Memory B cell (primary cell): ENCODE measurements around the gene PRPF39.
A peak's percentile ranks its signal among the peaks of the same experiment; 100 is the strongest.

Experiments used
- ATAC-seq: fragments of 150-1000 bp; cut with Tn5 transposase; 2 replicates; pipeline ENCODE4 v1.10.0; 2021; ENCODE audit warnings: low read depth, mild to moderate bottlenecking, moderate library complexity
- DNase-seq, 2 donors: peaks; one replicate each; pipeline ENCODE4 v3.0.0; 2022; ENCODE audit warnings: low spot score in 2 of 2
- H3K27ac Mint-ChIP-seq: one replicate; pipeline ENCODE4 v1.8.0; 2022; ENCODE audit warnings: mild to moderate bottlenecking, moderate library complexity, mixed read lengths
- H3K27me3 Mint-ChIP-seq: one replicate; pipeline ENCODE4 v1.8.0; 2022; ENCODE audit warnings: mixed read lengths
- H3K36me3 Mint-ChIP-seq: one replicate; pipeline ENCODE4 v1.8.0; 2022; ENCODE audit warnings: mild to moderate bottlenecking, mixed read lengths
- H3K4me1 Mint-ChIP-seq: one replicate; pipeline ENCODE4 v1.8.0; 2022; ENCODE audit warnings: mixed read lengths
- H3K4me3 Mint-ChIP-seq: one replicate; pipeline ENCODE4 v1.8.0; 2022; ENCODE audit warnings: mild to moderate bottlenecking, moderate library complexity, mixed read lengths
- H3K9me3 Mint-ChIP-seq: one replicate; pipeline ENCODE4 v1.8.0; 2022; ENCODE audit warnings: mixed read lengths

The PRPF39 gene

GRCh38 chr14:45095143-45095542 lies 11.2 kb downstream of the PRPF39 start:
- Mint-ChIP-seq H3K36me3 (peaks cover 20% of the 10 kb centered on the region), H3K4me3 (no peak overlapping the region)
- ATAC-seq, result no peak

GRCh38 chr14:45096218-45096617 lies 12.3 kb downstream of the PRPF39 start:
- Mint-ChIP-seq H3K36me3 (peaks cover 26% of the 10 kb centered on the region), H3K9me3 (no peaks in the 10 kb centered on the region), H3K4me1 (no peaks in the 10 kb centered on the region), H3K4me3 (no peak overlapping the region), H3K27ac (no peak overlapping the region), H3K27me3 (no peaks in the 10 kb centered on the region)
- DNase-seq (no peak), ATAC-seq (no peak)

More at GRCh38 chr14:45095143-45095542, 11.2 kb downstream of the PRPF39 start:
- H3K27ac Mint-ChIP-seq, result no peak overlapping the region
- DNase-seq, result no peak
- H3K9me3 Mint-ChIP-seq, result no peaks in the 10 kb centered on the region
- H3K27me3 Mint-ChIP-seq, result no peaks in the 10 kb centered on the region
- peaks cover 8% of the 10 kb centered on the region for H3K4me1 Mint-ChIP-seq

- Mint-ChIP-seq H3K27me3 (no peaks in the 10 kb centered on the region), H3K27ac (no peak overlapping the region), H3K36me3 (peaks cover 23% of the 10 kb centered on the region), H3K4me1 (no peaks in the 10 kb centered on the region), H3K4me3 (no peak overlapping the region), H3K9me3 (no peaks in the 10 kb centered on the region)
- ATAC-seq, result no peak
- DNase-seq, result no peak
These were observed 19.9 kb downstream of the PRPF39 start for GRCh38 chr14:45103806-45104205.

- Mint-ChIP-seq H3K27me3 (no peaks in the 10 kb centered on the region), H3K9me3 (no peaks in the 10 kb centered on the region), H3K4me3 (no peak overlapping the region), H3K36me3 (peaks cover 25% of the 10 kb centered on the region), H3K27ac (peak overlapping the region; percentile 38), H3K4me1 (no peaks in the 10 kb centered on the region)
- ATAC-seq, result no peak
- no peak for DNase-seq
These were observed 20.6 kb downstream of the PRPF39 start for GRCh38 chr14:45104561-45104960.

GRCh38 chr14:45112896-45113781 lies 29.2 kb downstream of the PRPF39 start:
- no peaks in the 10 kb centered on the region for H3K4me1 Mint-ChIP-seq
- no peaks in the 10 kb centered on the region for H3K9me3 Mint-ChIP-seq
- H3K27me3 Mint-ChIP-seq, result no peaks in the 10 kb centered on the region
- H3K4me3 Mint-ChIP-seq, result no peak overlapping the region
- DNase-seq (no peak), ATAC-seq (no peak)
- H3K36me3 Mint-ChIP-seq, result peaks cover 20% of the 10 kb centered on the region
- peak overlapping the region; percentile 29 for H3K27ac Mint-ChIP-seq

GRCh38 chr14:45114327-45114726 lies 30.4 kb downstream of the PRPF39 start:
- DNase-seq (no peak), ATAC-seq (no peak)
- Mint-ChIP-seq H3K27me3 (no peaks in the 10 kb centered on the region), H3K27ac (no peak overlapping the region), H3K4me1 (no peaks in the 10 kb centered on the region), H3K9me3 (no peaks in the 10 kb centered on the region), H3K36me3 (peaks cover 18% of the 10 kb centered on the region), H3K4me3 (no peak overlapping the region)

GRCh38 chr14:45118594-45118993 lies 34.7 kb downstream of the PRPF39 start:
- Mint-ChIP-seq H3K27me3 (no peaks in the 10 kb centered on the region), H3K36me3 (peaks cover 14% of the 10 kb centered on the region), H3K9me3 (no peaks in the 10 kb centered on the region), H3K4me1 (no peaks in the 10 kb centered on the region), H3K27ac (no peak overlapping the region), H3K4me3 (no peak overlapping the region)
- no peak for ATAC-seq
- DNase-seq, result no peak

GRCh38 chr14:45120096-45120495 lies 36.2 kb downstream of the PRPF39 start:
- H3K36me3 Mint-ChIP-seq, result peaks cover 16% of the 10 kb centered on the region
- H3K27me3 Mint-ChIP-seq, result no peaks in the 10 kb centered on the region
- DNase-seq (no peak), ATAC-seq (no peak)
- H3K4me1 Mint-ChIP-seq, result no peaks in the 10 kb centered on the region
- H3K4me3 Mint-ChIP-seq, result no peak overlapping the region
- no peak overlapping the region for H3K27ac Mint-ChIP-seq
- H3K9me3 Mint-ChIP-seq, result no peaks in the 10 kb centered on the region

- Mint-ChIP-seq H3K36me3 (peaks cover 24% of the 10 kb centered on the region), H3K27ac (no peak overlapping the region), H3K4me3 (no peak overlapping the region), H3K9me3 (no peaks in the 10 kb centered on the region), H3K4me1 (no peaks in the 10 kb centered on the region), H3K27me3 (no peaks in the 10 kb centered on the region)
- DNase-seq (no peak), ATAC-seq (no peak)
These were observed 39.4 kb downstream of the PRPF39 start for GRCh38 chr14:45123271-45123670.

- Mint-ChIP-seq H3K36me3 (peaks cover 19% of the 10 kb centered on the region), H3K27ac (no peak overlapping the region), H3K9me3 (no peaks in the 10 kb centered on the region), H3K4me3 (no peak overlapping the region), H3K4me1 (no peaks in the 10 kb centered on the region), H3K27me3 (no peaks in the 10 kb centered on the region)
- ATAC-seq (no peak), DNase-seq (no peak)
These were observed 41.8 kb downstream of the PRPF39 start for GRCh38 chr14:45125754-45126153.

- H3K4me1 Mint-ChIP-seq, result peaks cover 3% of the 10 kb centered on the region
- H3K27ac Mint-ChIP-seq, result no peak overlapping the region
- ATAC-seq (no peak), DNase-seq (no peak)
- no peaks in the 10 kb centered on the region for H3K27me3 Mint-ChIP-seq
- H3K9me3 Mint-ChIP-seq, result no peaks in the 10 kb centered on the region
- peaks cover 12% of the 10 kb centered on the region for H3K36me3 Mint-ChIP-seq
- H3K4me3 Mint-ChIP-seq, result no peak overlapping the region
These were observed 45.2 kb downstream of the PRPF39 start for GRCh38 chr14:45128963-45129629.

GRCh38 chr14:45133683-45134050 lies 49.8 kb downstream of the PRPF39 start:
- H3K4me1 Mint-ChIP-seq, result peaks cover 18% of the 10 kb centered on the region
- no peaks in the 10 kb centered on the region for H3K27me3 Mint-ChIP-seq
- ATAC-seq (no peak), DNase-seq (no peak)
- no peaks in the 10 kb centered on the region for H3K9me3 Mint-ChIP-seq
- peak overlapping the region; percentile 93 for H3K4me3 Mint-ChIP-seq
- H3K27ac Mint-ChIP-seq, result peak overlapping the region; percentile 95
- no peaks in the 10 kb centered on the region for H3K36me3 Mint-ChIP-seq

- DNase-seq, result peak; percentile 79 to 91
- peak within 1 kb of the TSS; percentile 95 for H3K27ac Mint-ChIP-seq
- peaks cover 20% of the 10 kb centered on the region for H3K4me1 Mint-ChIP-seq
- no peaks in the 10 kb centered on the region for H3K9me3 Mint-ChIP-seq
- no peaks in the 10 kb centered on the region for H3K36me3 Mint-ChIP-seq
- peak; percentile 88 for ATAC-seq
- no peaks in the 10 kb centered on the region for H3K27me3 Mint-ChIP-seq
- peak within 1 kb of the TSS; percentile 93 for H3K4me3 Mint-ChIP-seq
These were observed 50.4 kb downstream of the PRPF39 start, which contains the start of gene FKBP3 for GRCh38 chr14:45134051-45134958. TSS of gene FKBP3 (minus strand) at chr14:45134481. CDS start at chr14:45134456, 25 bp downstream.

- Mint-ChIP-seq H3K27me3 (no peaks in the 10 kb centered on the region), H3K36me3 (peaks cover under 1% of the 10 kb centered on the region), H3K27ac (peak overlapping the region; percentile 95)
These were observed 51.2 kb downstream of the PRPF39 start for GRCh38 chr14:45135156-45135555.

More at GRCh38 chr14:45135156-45135555, 51.2 kb downstream of the PRPF39 start:
- no peak for DNase-seq
- no peaks in the 10 kb centered on the region for H3K9me3 Mint-ChIP-seq
- peaks cover 21% of the 10 kb centered on the region for H3K4me1 Mint-ChIP-seq
- peak overlapping the region; percentile 93 for H3K4me3 Mint-ChIP-seq
- no peak for ATAC-seq
